ENCODE measurements around the gene EPHB1.

EPHB1 gene

DNA sequence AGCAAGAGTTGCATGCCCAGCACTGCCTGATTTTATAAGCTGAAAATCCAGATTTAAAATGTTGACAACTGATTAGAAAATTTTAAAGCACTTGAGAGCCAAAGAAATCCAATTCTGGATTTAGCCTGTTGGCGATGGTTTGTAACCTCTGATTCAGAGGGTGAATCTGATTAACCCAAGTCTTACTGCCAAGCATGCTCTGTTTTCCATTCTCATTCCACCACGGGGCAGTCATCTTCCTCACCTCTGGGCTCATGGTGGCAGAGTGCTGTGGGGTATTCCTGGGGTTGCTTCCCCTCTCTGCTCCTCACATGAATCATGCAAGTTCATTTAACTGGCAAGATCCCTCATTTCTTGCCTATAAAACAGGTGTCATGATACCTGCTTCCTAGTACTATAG lies 342.2 kb downstream of the EPHB1 start:
- DNase-seq = no peak

DNA sequence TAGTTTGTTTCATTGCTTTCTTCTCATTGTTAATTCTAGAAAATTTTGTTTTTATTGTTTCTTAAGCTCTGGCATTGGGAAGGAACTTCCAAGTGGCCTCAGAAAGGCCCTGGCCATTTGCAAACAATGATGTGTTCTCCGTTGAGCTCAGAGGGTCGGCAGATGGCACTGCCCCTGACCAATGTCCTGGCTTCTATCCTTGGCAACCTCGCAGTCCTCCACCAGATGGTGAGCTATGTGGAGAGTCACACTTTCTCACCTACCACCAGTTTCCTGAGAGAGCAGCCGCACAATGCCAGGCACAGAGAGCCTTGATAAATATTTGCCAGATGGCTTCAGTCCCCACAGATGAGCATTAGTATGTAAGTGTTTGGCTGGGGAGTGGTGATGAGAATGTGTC lies 343.7 kb downstream of the EPHB1 start:
- peak; percentile 30 to 37 for DNase-seq

DNA sequence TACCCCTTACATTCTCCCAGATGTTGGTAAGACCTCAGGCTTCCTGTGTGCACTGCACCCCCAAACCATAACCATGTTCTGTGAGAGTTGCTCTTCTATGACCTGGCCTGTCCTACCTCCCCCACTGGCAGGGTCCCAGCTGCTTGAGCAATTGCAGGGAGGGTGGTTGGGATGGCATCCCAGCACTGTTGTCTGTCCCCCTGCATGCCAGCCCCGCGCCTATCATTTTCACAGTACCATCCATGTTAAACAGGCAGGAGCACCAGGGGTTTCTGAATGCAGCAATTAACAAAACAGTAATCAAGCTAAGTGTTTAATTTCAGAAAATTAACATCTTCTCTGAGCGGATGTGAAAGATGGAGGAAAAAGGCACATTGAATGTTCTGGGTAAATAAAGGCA lies 345.5 kb downstream of the EPHB1 start:
- no peak for DNase-seq

DNA sequence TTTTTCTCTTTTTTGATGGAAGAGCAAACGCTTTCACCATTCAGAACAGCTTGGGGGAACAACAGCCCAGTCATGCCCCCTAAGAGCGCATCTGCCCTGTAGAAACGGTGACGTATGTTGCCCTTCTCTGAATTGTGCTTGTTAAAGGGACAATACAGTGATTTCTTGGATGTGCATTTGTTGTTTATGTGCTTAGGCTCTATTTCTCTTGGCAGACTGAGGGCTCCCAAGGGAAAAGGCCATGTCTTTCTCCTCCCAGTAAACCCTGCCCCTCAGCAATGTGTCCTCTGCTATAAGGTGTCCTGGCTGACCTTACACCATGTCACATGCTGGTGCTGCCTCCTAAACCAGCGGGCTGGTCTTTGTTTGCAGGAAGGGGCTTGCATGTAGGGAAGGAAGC lies 346.1 kb downstream of the EPHB1 start:
- no peak for DNase-seq

DNA sequence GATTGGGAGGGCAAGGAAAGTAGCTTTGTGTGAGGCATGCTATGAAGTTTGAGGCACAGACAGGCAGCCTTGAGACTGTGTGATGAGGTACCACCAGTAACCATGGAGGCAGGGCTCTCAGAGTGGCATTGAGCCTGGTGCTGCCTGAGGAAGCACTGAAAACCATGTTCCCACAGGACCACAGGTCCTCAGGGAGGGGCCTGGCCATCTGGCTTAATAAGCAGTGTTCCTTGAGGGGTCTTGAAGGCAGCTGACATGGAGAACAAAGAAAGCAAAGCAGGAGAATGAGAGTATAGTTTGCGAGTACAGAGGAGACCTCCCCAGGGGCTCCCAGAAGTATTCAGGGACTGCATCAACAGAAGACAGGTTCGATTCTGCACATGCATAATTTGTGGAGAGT lies 346.6 kb downstream of the EPHB1 start:
- DNase-seq = peak in 1 of 2 experiments; percentile 42

DNA sequence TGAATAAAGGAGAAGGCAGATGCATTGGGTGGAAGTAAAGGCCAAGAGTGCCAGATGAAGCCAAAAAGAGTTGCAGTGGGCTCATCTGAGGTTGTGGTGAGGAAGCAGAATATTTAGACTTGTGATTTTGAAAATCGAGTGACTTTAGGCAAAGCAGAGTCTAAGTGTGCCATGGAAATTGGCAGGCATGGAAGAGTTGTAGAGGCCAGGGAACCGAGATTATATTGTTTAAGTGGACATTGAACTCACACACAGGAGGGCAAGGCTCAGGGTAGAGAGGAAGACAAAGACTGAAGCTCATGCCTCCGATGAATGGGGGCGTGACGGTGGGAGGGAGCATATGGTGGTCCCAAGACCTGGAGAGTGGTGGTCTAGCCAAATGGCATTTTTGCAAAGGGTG lies 347.5 kb downstream of the EPHB1 start:
- no peak for DNase-seq

DNA sequence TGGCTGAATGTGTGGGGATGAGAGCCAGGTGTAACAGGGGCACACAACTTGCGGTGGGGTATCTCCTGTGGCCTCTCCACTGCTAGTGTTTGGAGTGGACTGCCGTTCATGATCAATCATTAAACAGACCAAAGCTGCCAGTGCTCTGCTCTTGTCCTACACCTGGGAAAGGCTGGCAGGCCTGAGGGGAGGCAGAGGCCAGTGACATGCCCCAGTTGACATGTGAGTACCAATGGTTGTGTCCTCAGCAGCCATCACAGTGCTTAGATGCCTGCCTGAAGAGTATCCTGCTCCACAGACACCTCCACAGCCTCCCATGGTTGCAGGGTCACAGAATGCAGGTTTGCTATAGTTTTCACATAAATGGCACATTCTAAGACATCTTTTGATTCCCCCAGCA lies 348.4 kb downstream of the EPHB1 start:
- no peak for DNase-seq

DNA sequence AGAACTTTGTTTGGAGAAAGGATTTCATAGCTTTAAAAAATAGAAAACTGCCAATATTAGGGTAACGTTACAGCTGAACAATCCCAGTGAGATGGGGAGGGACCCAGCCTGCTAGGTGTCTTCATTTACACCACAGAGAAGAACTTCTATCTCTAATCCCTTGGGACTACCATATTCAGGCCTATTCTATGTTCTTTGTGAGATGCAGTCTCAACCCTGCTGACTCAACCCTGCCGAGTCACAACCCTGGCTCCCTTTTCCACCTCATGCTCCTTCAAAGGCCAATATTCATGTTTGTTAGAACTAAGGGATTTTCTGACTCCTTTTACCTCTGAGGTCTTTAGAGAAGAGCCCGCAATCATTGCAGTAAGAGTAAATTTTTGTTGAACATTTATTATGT lies 350.5 kb downstream of the EPHB1 start:
- no peak for DNase-seq

DNA sequence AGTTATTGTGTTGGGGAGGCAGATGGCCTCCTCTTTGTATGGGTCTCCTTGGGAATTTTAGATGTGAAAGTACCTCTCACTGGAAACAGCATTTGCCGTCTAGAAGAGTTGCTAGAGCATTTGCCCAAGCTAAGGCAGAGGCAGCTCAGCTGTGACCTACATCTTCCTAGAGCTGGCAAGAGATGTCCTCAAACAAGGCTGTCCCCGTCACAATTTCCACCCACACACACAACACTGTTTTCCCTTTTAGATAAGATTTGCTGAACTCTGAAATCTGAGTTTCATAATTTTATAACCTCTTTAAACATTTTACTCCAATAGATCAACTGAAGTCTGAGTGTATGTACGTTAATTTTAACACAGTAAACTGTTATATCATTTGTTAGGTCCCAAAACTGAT lies 352.6 kb downstream of the EPHB1 start:
- DNase-seq = no peak

DNA sequence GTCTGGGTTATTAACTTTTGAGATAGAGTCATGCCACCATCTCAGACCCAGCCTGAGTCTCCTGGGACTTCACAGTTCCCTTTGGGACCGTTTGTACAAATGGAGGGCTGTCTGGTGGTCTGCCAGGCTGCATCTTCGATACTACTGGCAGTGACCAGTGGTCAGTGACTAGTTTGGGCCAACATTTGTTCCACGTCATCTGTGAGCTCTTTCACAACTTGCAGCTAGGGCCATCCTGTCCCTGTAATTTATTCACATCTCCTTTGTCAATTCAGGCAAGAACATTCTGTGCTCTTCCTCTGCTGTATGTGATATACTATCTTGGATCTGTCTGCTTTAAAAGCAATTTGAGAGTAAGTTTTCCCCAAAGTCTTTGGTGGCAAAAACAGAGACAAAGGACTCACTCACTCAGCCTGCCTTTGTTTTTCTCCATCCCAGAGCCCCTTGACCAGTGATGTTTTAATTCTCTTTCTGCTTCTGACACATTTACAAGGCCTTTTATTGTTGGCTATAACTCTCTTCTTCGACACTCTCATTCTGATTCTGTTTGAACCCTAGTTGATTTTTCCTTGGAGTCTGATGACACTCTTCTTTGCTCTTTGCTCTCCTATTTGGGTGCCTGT lies 353.4 kb downstream of the EPHB1 start:
- DNase-seq = no peak

DNA sequence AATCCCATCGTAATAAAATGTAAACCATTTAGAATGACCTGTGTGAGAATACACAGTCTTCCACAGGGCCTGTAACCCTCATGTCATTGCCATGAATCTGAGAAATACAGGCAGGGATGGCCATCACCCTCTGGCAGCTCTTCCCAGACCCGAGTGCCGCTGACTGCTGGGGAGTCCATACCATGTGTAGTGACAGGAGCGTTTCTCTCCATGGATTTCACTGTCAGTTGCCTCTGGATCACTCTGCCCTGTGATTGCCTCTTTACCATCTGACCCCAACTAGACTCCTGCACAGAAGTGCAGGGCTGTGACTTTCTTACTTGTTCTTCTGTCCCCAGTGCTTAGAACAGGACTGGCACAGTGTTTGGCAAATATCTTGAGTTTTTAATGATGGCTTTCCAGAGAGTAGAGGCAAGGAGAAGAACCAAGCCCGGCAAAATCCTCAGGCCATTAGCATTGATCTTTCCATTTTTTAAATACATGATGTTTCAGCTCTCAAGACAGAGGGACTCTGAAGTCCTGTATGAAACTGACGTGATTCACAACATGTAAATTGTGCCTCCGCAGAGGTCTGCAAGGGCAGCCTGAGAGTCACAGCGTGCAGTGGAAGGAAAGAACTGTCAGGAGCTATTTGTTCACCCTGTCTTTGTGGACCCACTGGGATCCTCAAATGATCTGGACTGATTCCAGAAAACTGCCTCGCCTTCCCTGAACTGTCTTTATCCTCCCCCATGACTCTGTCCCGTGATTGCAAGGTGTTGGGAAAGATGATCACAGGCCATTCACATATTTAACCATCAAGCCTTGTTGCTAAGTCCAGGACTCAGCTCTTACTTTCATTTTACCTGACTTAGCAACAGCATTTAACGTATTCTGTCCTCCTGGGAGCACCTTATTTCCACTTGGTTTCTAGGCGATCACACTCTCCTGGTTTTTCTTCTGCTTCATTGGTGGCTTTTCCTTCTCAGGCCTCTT lies 354.9 kb downstream of the EPHB1 start:
- DNase-seq = no peak

DNA sequence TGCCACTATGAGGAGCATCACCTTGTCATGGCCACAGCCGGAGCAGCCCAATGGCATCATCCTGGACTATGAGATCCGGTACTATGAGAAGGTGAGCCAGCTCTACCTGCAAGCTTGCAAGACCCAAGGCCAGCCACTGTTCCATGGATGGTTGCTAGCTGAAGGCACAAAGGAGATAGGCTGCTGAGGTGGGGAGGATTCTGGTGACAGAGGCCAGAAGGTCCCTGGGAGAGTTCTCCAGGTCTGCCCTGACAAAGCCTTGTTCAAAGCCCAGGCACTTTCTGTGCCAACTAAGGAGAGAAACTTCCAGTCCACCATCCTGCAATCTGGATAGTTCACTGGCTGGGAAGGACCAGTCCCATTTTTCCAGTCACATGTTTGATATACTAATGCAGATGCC lies 359.1 kb downstream of the EPHB1 start:
- DNase-seq = no peak

DNA sequence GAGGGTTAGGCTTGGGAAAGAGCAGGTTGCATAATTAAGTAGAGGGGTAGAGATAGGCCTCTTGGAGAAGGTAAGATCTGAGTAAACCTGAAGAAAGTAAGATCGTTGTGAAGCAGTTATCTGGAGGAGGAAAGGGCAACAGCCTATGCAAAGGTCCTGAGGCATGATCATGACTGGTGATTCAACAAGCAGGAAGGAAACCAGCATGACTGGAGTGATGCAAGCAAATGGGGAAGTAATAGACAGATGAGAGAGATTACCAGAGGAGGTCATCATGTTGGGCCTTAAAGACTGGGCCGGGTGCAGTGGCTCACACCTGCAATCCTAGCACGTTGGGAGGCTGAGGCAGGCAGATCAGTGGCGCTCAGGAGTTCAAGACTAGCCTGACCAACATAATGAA lies 360.2 kb downstream of the EPHB1 start:
- DNase-seq = no peak

DNA sequence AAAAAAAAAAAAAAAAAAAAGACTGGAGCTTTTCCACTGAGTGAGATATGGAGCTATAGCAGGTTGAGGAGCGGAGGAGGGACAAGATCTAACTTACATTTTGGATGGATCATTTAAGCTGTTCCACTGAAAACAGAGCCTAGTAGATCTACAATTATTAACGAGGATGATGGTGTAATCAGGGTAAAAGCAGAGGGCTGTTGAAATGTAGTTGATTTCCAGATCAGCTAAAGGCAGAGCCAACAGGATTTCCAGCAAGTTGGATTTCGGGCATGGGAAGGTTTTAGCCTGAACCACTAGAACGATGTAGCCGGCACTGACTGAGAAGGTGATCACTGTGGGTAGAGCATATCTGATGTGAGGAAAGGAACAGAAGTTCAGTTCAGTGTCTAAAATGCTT lies 360.7 kb downstream of the EPHB1 start:
- DNase-seq = no peak

DNA sequence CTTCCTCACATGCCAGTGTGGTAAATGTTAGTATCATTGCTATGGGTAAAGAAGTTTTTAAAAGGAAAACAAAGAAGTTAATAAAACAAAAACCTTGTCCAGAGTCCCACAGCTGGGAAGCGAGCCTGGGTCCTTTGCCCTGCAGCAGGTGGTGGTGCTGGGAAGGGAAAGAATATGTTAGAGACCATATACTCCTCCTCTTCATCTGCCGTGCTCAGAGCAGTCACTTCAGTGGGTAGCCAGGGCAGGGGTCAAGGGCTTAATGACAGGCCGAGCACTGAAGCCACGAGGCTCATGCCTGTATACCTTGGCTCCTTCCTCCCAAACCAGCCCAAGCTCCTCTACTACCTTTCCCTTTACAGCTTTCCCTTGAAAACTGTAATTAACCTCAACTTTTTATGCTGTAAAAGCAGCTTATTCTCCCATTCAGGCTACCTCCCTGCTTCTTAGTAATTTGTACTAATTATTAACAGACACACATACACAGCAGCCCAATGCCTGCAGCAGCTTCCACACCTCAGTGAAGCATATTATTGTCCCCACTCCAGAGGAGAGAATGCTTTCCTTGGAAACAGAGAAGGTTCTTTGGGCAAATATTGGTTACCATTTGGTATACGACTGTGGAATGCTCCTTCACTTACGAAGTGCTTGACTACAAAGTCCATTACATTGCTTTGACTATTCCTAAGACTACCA lies 362.1 kb downstream of the EPHB1 start:
- DNase-seq = no peak

DNA sequence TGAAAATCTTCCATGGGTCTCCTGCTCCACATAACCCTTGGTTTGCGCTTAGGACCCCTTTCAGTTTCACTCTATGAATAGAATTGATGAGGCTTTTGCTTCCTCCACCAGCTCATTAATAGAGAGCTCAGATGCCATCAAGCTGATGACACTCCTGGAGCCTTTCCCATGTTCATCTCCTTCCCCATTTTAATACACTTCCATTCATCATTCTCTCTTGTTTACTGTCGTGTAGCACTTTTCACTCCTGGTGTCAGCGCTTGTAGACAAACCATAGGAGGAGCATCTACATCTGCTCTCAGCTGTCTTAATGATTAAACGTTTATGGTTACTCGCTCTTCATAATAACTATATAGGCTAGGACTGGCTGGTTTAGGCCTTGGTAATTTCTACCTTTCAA lies 363.5 kb downstream of the EPHB1 start:
- DNase-seq = no peak

DNA sequence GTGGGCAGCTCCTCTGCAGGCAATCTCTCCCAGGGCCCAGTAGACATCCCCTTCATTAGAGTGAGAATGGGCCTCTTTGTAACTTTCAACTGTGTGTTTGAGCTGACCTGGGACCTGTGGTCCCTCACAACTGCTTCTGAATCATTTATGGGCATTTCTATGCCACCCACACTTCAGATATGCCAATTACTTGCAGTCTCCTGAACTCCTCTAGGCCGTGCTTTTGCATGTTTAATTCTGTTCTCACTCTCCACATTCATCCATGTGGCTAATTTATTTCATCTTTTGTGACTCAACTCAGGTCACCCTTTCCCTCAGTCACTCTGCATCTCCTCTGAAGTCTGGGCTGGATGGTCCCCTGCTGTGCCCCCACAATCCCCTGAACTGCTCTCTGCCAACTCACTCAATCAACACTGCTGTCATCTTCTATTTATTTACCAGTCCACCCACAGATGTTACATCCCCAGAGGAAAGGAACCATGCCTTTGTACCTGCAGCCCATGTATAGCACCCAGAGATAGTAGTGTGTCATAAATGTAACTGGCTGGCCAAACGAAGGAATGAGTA lies 364.7 kb downstream of the EPHB1 start:
- no peak for DNase-seq

DNA sequence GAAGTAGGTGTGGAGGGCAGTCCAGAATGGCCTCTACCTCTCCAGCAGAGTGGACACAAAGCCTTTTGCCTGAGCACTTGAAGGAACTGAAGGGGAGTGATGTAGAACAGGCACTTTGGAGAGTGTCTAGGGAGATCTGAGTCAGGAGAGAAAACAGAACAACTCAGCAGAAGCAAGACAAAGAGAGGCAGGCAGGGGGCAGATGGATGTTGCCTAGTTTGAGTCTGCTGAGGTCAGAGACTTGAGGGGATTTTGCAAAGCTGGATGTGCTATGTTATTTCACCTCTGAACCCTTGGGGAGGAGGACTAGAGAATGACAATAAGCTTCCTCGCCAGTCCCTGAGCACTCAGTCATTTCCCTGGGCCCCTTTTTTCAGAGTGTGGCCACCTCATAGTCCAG lies 366.4 kb downstream of the EPHB1 start:
- DNase-seq = no peak

DNA sequence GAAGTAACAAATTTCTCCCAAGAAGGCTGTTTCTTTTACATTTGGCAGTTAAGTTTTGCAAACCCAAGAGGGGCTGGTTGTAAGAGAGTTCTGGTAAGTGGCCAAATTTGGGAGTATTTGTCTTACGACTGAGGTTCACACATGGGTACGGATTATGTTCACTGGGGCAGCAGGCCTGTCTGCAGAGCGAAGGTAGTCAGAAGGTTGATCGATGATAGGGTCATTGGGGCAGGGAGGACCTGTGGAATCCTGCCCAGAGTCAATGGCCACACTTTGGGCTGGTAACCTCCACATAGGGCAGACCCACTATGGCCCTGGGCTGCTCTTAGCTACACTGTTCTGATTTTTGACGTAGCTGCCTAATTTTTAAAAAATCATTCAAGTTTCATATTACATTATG lies 368.6 kb downstream of the EPHB1 start:
- no peak for DNase-seq

DNA sequence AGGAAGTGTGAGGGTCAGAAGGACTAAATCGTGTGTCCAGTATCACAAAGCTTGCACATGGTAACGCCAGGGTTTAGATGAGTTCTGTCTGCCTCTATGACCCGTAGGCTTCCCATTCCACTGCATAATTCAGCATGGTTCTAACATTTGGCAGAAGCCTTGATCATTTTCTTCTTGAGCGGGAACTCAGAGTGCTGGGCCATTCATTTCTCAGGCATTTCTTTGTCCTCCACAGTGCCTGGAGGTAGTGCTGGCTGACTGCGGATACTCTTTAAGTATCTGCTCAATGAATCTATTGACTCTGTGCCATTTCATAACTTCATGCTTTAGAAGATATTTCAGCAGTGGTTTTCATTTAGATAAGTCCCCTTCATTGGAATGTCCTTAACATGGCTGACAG lies 370.2 kb downstream of the EPHB1 start:
- DNase-seq = no peak

DNA sequence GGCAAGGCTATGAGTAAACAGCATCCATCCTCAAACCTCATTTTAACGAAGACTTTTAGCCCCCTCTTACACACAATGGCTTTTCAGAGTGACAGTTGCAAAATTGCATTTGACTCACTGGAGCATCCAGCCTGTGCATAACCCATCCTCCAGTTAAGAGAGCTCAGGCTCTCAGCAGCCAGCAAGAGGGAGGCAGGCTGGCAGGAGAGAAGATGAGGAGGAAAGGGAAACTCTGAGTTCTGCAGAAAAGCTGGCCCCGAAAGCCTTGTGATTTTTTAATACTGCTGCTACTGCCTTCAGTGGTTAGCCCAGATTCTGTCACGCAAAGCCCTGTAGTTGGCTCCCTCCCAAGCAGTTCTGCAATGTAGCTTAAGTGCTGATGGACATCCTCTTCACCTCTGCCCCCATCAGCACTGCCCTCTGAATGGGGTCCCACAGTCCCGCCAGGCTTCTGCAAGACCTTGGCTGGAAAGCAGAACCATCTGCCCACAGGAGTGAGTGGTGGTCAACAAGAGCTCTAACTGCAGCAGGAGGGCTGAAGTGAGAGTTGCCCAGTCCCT lies 371.3 kb downstream of the EPHB1 start:
- DNase-seq = no peak

DNA sequence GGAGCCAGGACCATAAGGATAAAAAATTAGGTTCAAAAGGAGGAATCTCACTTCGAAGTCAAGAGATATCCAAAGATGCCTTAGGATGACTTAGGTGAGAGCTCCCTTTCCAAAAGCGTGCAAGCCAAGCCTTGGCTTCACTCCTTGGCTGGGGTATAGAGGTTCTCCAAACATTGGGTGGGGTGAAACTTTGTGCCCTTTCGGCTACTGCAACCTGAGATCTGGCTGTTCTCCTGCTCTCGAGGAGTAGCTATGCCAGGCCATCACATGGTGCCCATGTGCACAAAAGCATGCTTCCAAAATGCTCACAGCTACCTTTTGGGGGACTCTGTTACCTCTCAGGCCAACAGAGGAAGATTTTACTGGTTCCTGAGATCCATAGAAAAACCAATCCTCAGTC lies 373.8 kb downstream of the EPHB1 start:
- no peak for DNase-seq

DNA sequence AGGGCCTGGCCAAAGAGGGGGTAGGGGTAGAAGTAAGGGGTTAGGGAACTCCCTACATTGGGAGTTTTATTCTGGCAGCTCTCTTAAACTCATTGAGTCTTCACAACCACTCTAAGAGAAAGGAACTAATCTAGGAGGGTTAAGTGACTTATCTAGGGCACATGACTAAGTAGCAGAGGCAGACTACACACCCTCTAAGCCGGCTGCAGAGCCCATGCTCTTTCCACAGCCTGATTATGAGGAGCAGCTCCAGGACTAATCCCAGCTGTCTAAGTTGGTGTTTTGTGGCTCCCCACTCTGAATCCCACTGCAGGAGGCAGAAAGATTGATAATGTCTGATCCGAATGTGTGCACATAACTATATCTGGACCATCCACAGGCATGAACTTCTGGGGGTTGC lies 374.6 kb downstream of the EPHB1 start:
- DNase-seq = no peak

Measured in NCI-H524 (cell line).